ENCODE measurements around the gene SLC1A4. TPM values are rescaled to one million over a fixed set of nuclear protein-coding genes. Genes with fewer than 3 reads are reported as not detected.

The SLC1A4 gene
- total and polyA plus RNA-seq, 7 donors = 0.60 to 13.4 (median 5.1) TPM

DNA sequence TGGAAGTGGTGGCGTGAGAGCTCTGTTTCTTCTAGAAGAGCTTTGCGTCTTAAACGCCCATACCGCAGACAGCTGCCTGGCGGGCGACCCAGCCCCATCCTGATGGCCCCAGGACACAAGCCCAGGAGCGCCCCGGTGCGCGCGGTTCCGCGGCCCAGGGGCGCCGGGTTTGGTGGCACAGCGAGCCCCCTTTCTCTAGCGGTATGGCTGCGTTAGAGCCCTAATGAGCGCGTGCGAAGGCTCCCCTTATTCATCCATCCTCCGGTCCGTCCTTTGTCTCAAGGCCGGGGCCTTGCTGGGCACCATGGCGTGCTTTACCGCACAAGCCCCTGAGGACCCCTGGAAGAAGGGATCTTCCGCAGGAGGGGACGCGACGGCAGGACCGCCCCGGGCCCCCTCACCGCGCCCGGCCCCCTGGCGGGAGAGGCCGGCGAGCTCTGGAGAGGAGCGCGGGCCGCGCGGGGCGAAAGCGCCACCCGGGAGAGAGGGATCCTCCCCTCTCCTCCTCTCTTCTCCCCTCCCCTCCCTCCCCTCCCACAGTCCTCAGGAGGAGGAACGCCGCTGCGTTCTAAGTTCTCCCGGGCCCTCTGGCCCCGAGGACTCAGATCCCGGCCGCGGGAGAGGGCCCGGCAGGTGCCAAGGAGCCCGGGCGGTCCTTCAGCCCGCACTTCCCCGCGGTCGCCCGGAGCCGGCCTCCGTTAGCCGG lies 626 bp upstream of the SLC1A4 start:
- Histone ChIP-seq H3K4me3 (peak overlapping the region; percentile 52 to 92 (median 82)), H3K27me3 (no peaks in the 10 kb centered on the region), H3K27ac (peak overlapping the region; percentile 92 to 100 (median 98)), H3K4me1 (peaks cover 0 to 32% (median 25%) of the 10 kb centered on the region in 4 donors), H3K9me3 (no peaks in the 10 kb centered on the region), H3K36me3 (no peaks in the 10 kb centered on the region)
- WGBS, 2 donors = 0 to 1% methylated on average over 64 to 65 of the region's 65 CpGs
- TF ChIP-seq POLR2A (IDR thresholded peaks at IDR 0.05) = peak; percentile 36 to 51
- no peak for TF ChIP-seq EP300 (IDR thresholded peaks at IDR 0.05)
- peak; percentile 36 to 84 (median 72) for TF ChIP-seq POLR2AphosphoS5 (IDR thresholded peaks at IDR 0.05)
- TF ChIP-seq, protein P1, sequence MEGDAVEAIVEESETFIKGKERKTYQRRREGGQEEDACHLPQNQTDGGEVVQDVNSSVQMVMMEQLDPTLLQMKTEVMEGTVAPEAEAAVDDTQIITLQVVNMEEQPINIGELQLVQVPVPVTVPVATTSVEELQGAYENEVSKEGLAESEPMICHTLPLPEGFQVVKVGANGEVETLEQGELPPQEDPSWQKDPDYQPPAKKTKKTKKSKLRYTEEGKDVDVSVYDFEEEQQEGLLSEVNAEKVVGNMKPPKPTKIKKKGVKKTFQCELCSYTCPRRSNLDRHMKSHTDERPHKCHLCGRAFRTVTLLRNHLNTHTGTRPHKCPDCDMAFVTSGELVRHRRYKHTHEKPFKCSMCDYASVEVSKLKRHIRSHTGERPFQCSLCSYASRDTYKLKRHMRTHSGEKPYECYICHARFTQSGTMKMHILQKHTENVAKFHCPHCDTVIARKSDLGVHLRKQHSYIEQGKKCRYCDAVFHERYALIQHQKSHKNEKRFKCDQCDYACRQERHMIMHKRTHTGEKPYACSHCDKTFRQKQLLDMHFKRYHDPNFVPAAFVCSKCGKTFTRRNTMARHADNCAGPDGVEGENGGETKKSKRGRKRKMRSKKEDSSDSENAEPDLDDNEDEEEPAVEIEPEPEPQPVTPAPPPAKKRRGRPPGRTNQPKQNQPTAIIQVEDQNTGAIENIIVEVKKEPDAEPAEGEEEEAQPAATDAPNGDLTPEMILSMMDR (IDR thresholded peaks at IDR 0.05) = peak; percentile 36 to 68 (median 56)
- intact Hi-C loops (cut with DNase I) = loop anchor here (1.0 to 5.0 kb wide), 4 partner anchors 54 to 336 kb away; partner anchors contain the start of genes CEP68, RAB1A and SERTAD2
- DNase-seq = peak; percentile 88

DNA sequence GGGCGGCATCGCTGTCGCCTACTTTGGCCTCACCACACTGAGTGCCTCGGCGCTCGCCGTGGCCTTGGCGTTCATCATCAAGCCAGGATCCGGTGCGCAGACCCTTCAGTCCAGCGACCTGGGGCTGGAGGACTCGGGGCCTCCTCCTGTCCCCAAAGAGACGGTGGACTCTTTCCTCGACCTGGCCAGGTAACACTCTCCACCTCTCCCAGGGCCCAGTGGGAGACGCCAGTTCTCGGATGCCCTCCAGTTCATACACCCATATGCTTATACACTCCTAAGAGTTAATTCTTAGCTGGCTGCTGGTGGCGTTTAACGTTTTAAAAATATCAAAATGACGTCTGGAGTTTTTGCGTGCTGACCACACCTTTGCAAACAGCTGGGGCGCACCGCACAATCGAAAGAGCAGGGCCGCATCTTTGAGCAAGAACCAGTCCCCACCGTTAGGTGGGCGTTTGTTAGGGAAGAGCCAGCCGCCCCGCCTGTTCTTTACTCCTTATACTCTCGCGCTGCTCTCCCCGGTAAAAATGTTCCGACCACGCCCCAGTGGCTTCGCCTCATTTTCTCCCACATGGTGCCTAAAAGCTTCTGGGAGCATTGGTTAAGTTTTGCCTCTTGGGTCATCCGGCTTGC lies 899 bp downstream of the SLC1A4 start:
- Histone ChIP-seq H3K36me3 (no peaks in the 10 kb centered on the region), H3K9me3 (no peaks in the 10 kb centered on the region), H3K4me1 (peaks cover 0 to 32% (median 25%) of the 10 kb centered on the region in 4 donors), H3K4me3 (peak overlapping the region; percentile 62 to 92 (median 82)), H3K27ac (peak overlapping the region; percentile 92 to 100 (median 98)), H3K27me3 (no peaks in the 10 kb centered on the region)
- TF ChIP-seq, protein P1 (IDR thresholded peaks at IDR 0.05) = no peak
- TF ChIP-seq POLR2AphosphoS5 (IDR thresholded peaks at IDR 0.05) = no peak
- TF ChIP-seq POLR2A (IDR thresholded peaks at IDR 0.05) = no peak
- TF ChIP-seq EP300 (IDR thresholded peaks at IDR 0.05) = no peak
- 7 to 24% methylated on average over 35 of the region's 35 CpGs for WGBS, 2 donors
- intact Hi-C loops (cut with DNase I) = loop anchor here (1.0 to 5.0 kb wide), 4 partner anchors 52 to 338 kb away; partner anchors contain the start of genes CEP68, RAB1A and SERTAD2
- DNase-seq = no peak

DNA sequence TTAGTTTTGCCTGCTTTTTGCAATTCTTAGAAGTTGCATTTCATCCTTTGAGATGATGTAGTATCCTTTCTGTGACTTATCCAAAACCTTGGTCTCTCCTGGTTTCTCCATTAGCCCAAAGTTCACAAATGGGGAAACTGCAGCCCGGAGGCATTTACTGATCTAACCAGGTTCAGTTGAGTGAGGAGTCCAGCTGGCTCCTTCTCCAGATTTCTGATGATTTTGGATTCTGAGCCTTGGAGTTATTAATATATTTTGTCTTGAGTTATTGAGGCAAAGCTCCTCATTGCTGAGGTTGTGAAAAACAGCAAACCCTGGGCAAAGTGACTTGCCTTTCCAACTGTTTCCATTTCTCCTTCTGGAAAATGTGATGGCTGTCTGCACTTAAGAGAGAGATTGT lies 1.7 kb downstream of the SLC1A4 start:
- no peaks in the 10 kb centered on the region for H3K36me3 ChIP-seq

DNA sequence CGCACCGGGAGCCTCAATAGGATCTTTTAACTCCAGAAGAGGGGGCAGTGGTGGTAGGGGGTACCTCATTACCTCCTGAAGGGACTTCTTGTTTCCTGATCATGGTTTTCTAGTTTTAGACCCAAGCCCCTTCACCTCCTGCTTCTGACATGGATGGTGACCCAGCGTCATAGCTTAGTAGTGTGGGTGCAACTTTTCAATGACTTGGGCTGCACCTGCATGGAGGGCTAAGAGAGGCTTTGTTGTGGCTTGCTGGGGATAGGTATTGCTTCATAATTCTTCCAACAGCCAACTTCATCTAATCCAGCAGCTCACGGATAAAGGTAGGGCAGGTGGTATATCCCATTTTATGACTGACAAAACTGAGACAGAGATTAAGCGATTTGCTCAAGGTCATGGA lies 3.0 kb downstream of the SLC1A4 start:
- Histone ChIP-seq H3K4me1 (peaks cover 0 to 29% (median 23%) of the 10 kb centered on the region in 4 donors), H3K27ac (no peak overlapping the region), H3K36me3 (no peaks in the 10 kb centered on the region), H3K4me3 (no peak overlapping the region), H3K9me3 (no peaks in the 10 kb centered on the region), H3K27me3 (no peaks in the 10 kb centered on the region)
- no peak for DNase-seq
- WGBS, 2 donors = 90 to 92% methylated on average over 5 of the region's 5 CpGs
- TF ChIP-seq, protein P1 (IDR thresholded peaks at IDR 0.05) = no peak
- TF ChIP-seq POLR2AphosphoS5 (IDR thresholded peaks at IDR 0.05) = no peak
- intact Hi-C loops (cut with DNase I) = no loop called here

More for the DNA sequence above, 1.7 kb downstream of the SLC1A4 start:
- WGBS, 2 donors = 81 to 84% methylated on average over 1 of the region's 1 CpG
- peaks cover 0 to 32% (median 25%) of the 10 kb centered on the region in 4 donors for H3K4me1 ChIP-seq
- DNase-seq = no peak
- H3K27ac ChIP-seq = no peak overlapping the region
- H3K4me3 ChIP-seq = no peak overlapping the region
- H3K9me3 ChIP-seq = no peaks in the 10 kb centered on the region
- no peaks in the 10 kb centered on the region for H3K27me3 ChIP-seq
- intact Hi-C loops (cut with DNase I) = no loop called here
- TF ChIP-seq, protein P1 (IDR thresholded peaks at IDR 0.05) = no peak
- TF ChIP-seq POLR2AphosphoS5 (IDR thresholded peaks at IDR 0.05) = no peak
- TF ChIP-seq EP300 (IDR thresholded peaks at IDR 0.05) = no peak
- TF ChIP-seq POLR2A (IDR thresholded peaks at IDR 0.05) = no peak

Data from sigmoid colon (tissue), 7 donors.